IPS DF 6.9 (cell line): Measurements from ENCODE around the gene ARHGAP24.
"Not testable (repeated sequence)": the region's sequence is repeated elsewhere in the genome, so short reads cannot be mapped to it uniquely, and the experiment has no call there.

ENCODE experiments used
- DNase-seq: peaks from one replicate; pipeline ENCODE4 v3.0.0-alpha.2; 2013; ENCODE audit warnings: low read depth, low spot score
- H3K27ac ChIP-seq: one replicate; pipeline ENCODE4 v1.5.1; 2013; ENCODE audit warnings: low read length, control low read depth
- H3K27me3 ChIP-seq: 2 replicates; pipeline ENCODE4 v1.6.1; 2013; ENCODE audit warnings: mild to moderate bottlenecking, low read length; ENCODE audit not compliant: control insufficient read depth, insufficient read depth
- H3K36me3 ChIP-seq: 2 replicates; pipeline ENCODE4 v1.6.1; 2013; ENCODE audit warnings: low read length; ENCODE audit not compliant: control insufficient read depth, insufficient read depth
- H3K4me1 ChIP-seq: 2 replicates; pipeline ENCODE4 v1.6.1; 2013; ENCODE audit warnings: low read length; ENCODE audit not compliant: control insufficient read depth, insufficient read depth
- H3K4me3 ChIP-seq: 2 replicates; pipeline ENCODE4 v1.5.1; 2013; ENCODE audit warnings: mild to moderate bottlenecking, low read length
- H3K9me3 ChIP-seq: 2 replicates; pipeline ENCODE4 v1.6.1; 2013; ENCODE audit warnings: low read length, inconsistent platforms; ENCODE audit not compliant: control insufficient read depth, insufficient read depth
- WGBS: extraction: QIAGEN DNeasy Blood & Tissue Kit; methylation state at CpG from one replicate; pipeline ENCODE4 v1.1.7; 2013; ENCODE audit warnings: mixed read lengths, missing lambda C conversion rate; ENCODE audit not compliant: insufficient read length, insufficient coverage; 5-methylcytosine and 5-hydroxymethylcytosine counted together

ARHGAP24 gene

GRCh38 chr4:85650908-85651307 is 176.0 kb downstream of the ARHGAP24 start:
- Histone ChIP-seq H3K9me3 (no peaks in the 10 kb centered on the region), H3K27me3 (no peaks in the 10 kb centered on the region), H3K36me3 (no peaks in the 10 kb centered on the region), H3K4me3 (no peak overlapping the region), H3K27ac (no peak overlapping the region), H3K4me1 (no peaks in the 10 kb centered on the region)
- DNase-seq, result no peak
- WGBS, result no CpG with 5 or more reads among the region's 4 CpGs

- WGBS, result no CpG with 5 or more reads among the region's 2 CpGs
- H3K4me1 ChIP-seq, result no peaks in the 10 kb centered on the region
- no peaks in the 10 kb centered on the region for H3K27me3 ChIP-seq
- no peak overlapping the region for H3K27ac ChIP-seq
- H3K4me3 ChIP-seq, result no peak overlapping the region
- H3K36me3 ChIP-seq, result no peaks in the 10 kb centered on the region
- no peak for DNase-seq
- no peaks in the 10 kb centered on the region for H3K9me3 ChIP-seq
These were observed 182.0 kb downstream of the ARHGAP24 start for GRCh38 chr4:85656759-85657505.

DNA sequence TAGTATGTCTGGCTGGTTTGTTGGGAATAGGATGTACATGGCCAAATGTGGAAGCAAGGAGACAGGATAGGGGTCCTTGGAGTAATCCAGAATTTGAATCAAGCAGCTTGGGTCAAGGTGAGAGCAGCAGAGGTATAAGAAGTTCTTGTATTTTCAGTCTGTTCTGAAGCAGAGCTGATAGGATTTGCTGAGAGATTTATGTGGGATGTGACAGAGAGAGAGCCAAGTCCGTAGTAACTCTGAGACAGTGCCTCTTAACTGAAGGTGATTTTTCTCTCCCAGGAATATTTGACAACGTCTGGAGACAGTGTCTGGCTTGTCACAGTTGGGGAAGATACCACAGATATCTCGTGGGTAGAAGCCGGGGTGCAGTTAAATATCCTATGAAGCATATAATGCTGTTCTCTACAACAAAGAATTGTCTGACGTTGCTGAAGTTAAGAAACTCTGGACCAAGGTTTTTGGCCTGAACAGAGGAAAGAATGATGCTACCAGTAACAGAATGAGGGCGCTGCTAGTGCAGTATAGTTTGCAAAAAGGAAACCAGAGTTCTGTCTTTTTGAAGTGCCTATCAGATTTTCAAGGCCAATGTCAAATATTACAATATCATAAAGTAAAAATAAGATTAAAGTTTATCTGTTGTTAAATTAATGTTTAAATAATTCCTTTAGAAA is 184.0 kb downstream of the ARHGAP24 start:
- no peaks in the 10 kb centered on the region for H3K4me1 ChIP-seq
- DNase-seq, result no peak
- no peak overlapping the region for H3K4me3 ChIP-seq
- no peaks in the 10 kb centered on the region for H3K9me3 ChIP-seq
- no peaks in the 10 kb centered on the region for H3K36me3 ChIP-seq
- no peaks in the 10 kb centered on the region for H3K27me3 ChIP-seq
- no CpG with 5 or more reads among the region's 6 CpGs for WGBS
- no peak overlapping the region for H3K27ac ChIP-seq

- DNase-seq, result no peak
- Histone ChIP-seq H3K9me3 (no peaks in the 10 kb centered on the region), H3K27ac (no peak overlapping the region), H3K4me3 (no peak overlapping the region), H3K36me3 (no peaks in the 10 kb centered on the region), H3K27me3 (no peaks in the 10 kb centered on the region), H3K4me1 (no peaks in the 10 kb centered on the region)
- WGBS, result no CpG with 5 or more reads among the region's 3 CpGs
These were observed 184.8 kb downstream of the ARHGAP24 start for GRCh38 chr4:85659610-85660218.

- not testable (repeated sequence) for H3K36me3 ChIP-seq, DNase-seq, H3K4me3 ChIP-seq, H3K9me3 ChIP-seq, H3K4me1 ChIP-seq, H3K27me3 ChIP-seq, H3K27ac ChIP-seq
- WGBS, result no CpG with 5 or more reads among the region's 8 CpGs
These were observed 191.7 kb downstream of the ARHGAP24 start for GRCh38 chr4:85666625-85667024.

- Histone ChIP-seq H3K4me3 (no peak overlapping the region), H3K27ac (no peak overlapping the region), H3K9me3 (no peaks in the 10 kb centered on the region; the same call in 1 of the 2 replicates), H3K4me1 (no peaks in the 10 kb centered on the region), H3K27me3 (no peaks in the 10 kb centered on the region), H3K36me3 (no peaks in the 10 kb centered on the region)
- no peak for DNase-seq
- no CpG with 5 or more reads among the region's 3 CpGs for WGBS
These were observed 194.3 kb downstream of the ARHGAP24 start for GRCh38 chr4:85669204-85669603.

GRCh38 chr4:85669992-85670548 is 195.1 kb downstream of the ARHGAP24 start:
- no peaks in the 10 kb centered on the region for H3K36me3 ChIP-seq
- no peak overlapping the region for H3K4me3 ChIP-seq
- no peaks in the 10 kb centered on the region for H3K27me3 ChIP-seq
- H3K27ac ChIP-seq, result no peak overlapping the region
- no peaks in the 10 kb centered on the region; the same call in 1 of the 2 replicates for H3K9me3 ChIP-seq
- no peaks in the 10 kb centered on the region for H3K4me1 ChIP-seq
- no CpG with 5 or more reads among the region's 3 CpGs for WGBS
- no peak for DNase-seq

- no peaks in the 10 kb centered on the region for H3K4me1 ChIP-seq
- H3K36me3 ChIP-seq, result no peaks in the 10 kb centered on the region
- H3K27me3 ChIP-seq, result no peaks in the 10 kb centered on the region
- H3K9me3 ChIP-seq, result no peaks in the 10 kb centered on the region; the same call in 1 of the 2 replicates
- no peak overlapping the region for H3K27ac ChIP-seq
- H3K4me3 ChIP-seq, result no peak overlapping the region
- WGBS, result no CpG with 5 or more reads among the region's 2 CpGs
- DNase-seq, result no peak
These were observed 196.2 kb downstream of the ARHGAP24 start for GRCh38 chr4:85671120-85671519.

DNA sequence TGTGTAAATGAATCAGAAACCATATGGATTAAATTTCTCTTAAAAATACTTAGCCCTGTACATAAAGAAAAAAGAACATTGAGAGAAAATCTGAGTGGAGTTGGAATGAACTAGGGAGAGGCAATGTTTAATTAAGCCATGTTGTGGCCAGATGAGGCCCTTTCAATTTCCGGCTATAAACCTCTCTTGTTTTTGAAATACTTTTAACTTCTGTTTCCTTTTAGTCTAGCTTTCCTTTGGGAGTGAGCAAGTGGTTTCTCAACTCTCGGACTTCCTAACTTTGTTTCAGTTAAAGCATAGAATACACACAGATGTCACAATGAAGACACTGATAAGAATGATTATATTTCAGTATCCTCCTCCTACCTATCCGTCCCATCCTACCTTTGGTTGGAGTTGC is 197.2 kb downstream of the ARHGAP24 start:
- no peaks in the 10 kb centered on the region for H3K27me3 ChIP-seq
- DNase-seq, result no peak
- no peaks in the 10 kb centered on the region for H3K4me1 ChIP-seq
- H3K4me3 ChIP-seq, result no peak overlapping the region
- H3K27ac ChIP-seq, result no peak overlapping the region
- no peaks in the 10 kb centered on the region for H3K36me3 ChIP-seq
- H3K9me3 ChIP-seq, result no peaks in the 10 kb centered on the region; the same call in 1 of the 2 replicates
- WGBS, result no CpG with 5 or more reads among the region's 3 CpGs

- no CpG with 5 or more reads among the region's 3 CpGs for WGBS
- Histone ChIP-seq H3K9me3 (no peaks in the 10 kb centered on the region), H3K4me3 (no peak overlapping the region), H3K27ac (no peak overlapping the region), H3K4me1 (no peaks in the 10 kb centered on the region), H3K27me3 (no peaks in the 10 kb centered on the region), H3K36me3 (no peaks in the 10 kb centered on the region)
- DNase-seq, result no peak
These were observed 198.0 kb downstream of the ARHGAP24 start for GRCh38 chr4:85672959-85673358.
